Measurements from ENCODE around the gene LIMS4.
"Not testable (repeated sequence)": the region's sequence is repeated elsewhere in the genome, so short reads cannot be mapped to it uniquely, and the experiment has no call there.

Gene LIMS4

GRCh38 chr2:110449127-110449947 lies 23.3 kb downstream of the LIMS4 start:
- DNase-seq (ENCODE audit: low read depth in 3 of 3), result not testable (repeated sequence)

DNA sequence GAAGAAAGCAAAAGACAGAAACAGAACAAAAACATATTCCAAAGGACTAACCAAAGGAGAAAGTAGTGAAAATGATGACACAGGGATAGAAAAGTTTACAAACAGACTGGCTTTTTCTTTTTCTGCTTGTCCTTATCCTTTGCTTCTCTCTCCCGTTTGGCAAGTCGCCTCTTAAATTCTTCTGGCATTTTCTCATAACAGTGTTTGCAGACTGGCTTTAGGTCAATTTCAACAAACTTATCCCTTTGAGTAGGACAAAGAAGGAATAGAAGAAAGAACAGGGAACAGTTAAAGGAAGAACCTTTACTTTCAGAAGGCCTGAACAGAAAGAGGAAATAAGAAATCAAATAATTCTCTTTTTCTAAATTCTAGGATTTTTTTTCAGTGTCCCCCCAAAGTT lies 26.0 kb downstream of the LIMS4 start:
- not testable (repeated sequence) for DNase-seq (ENCODE audit: low read depth in 3 of 3)

GRCh38 chr2:110443305-110444005 lies 29.2 kb downstream of the LIMS4 start:
- not testable (repeated sequence) for DNase-seq (ENCODE audit: low read depth in 3 of 3)

- DNase-seq (ENCODE audit: low read depth in 3 of 3), result not testable (repeated sequence)
Observed at GRCh38 chr2:110441905-110442304, 30.7 kb downstream of the LIMS4 start.

- DNase-seq (ENCODE audit: low read depth in 3 of 3), result not testable (repeated sequence)
Observed at GRCh38 chr2:110434565-110434964, 38.1 kb downstream of the LIMS4 start.

DNA sequence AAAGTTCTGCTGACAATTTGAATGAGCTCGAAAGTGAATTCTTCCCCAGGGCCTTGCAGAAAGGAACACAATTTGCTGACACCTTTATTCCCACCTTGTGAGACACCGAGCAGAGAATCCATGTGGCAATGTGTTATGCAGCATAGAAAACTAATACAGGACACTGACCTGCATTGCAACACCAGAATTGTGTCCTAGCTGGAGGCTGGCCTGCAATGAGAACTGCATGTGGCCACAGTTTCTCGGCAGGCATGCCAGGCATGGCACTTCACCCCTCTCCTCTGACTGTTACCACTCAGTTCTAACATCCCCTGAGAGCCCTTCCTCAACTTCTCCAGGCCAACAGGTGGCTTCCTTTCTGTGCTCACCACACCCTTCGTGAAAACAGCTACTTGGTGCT lies 46.9 kb downstream of the LIMS4 start:
- DNase-seq (ENCODE audit: low read depth in 3 of 3), result not testable (repeated sequence)

GRCh38 chr2:110424421-110424820 lies 48.2 kb downstream of the LIMS4 start:
- DNase-seq (ENCODE audit: low read depth in 3 of 3), result not testable (repeated sequence)

- not testable (repeated sequence) for DNase-seq (ENCODE audit: low read depth in 3 of 3)
Observed at GRCh38 chr2:110423574-110423962, 49.0 kb downstream of the LIMS4 start.

GRCh38 chr2:110422852-110423573 lies 49.6 kb downstream of the LIMS4 start:
- not testable (repeated sequence) for DNase-seq (ENCODE audit: low read depth in 3 of 3)

DNA sequence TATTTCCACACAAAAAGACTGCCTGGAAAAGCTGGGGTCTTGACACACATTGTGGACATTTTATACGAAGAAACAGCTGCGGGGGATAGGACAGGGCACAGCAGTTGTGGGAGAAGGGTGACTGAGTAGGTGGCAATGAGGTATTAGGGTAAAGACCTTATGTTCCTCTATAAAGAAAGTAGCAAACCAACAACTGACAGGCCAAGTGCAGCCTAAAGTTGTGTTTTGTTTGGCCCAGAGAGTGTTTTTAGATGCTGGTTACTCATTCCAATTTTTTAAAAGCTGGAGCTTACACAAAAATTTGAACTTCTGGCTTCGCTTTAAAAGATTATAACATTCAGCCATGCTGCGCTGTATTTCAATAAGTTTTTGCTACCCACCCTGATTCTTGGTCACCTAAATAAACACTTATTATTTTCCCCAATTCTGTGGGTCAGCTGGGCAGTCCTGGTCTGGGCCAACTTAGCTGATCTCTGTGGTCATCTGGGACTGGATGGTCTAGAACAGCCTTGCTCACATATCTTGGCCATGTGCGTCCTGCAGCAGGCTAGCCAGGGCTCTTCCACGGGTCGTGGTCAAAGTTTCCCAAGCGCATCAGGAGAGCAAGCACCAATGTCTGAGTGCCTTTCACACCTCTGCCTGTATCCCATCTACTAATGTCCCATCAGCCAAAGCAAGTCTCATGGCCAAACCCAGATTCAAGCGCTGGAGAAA lies 51.8 kb downstream of the LIMS4 start:
- not testable (repeated sequence) for DNase-seq (ENCODE audit: low read depth in 3 of 3)

GRCh38 chr2:110407142-110407541 lies 65.5 kb downstream of the LIMS4 start:
- DNase-seq (ENCODE audit: low read depth in 3 of 3), result not testable (repeated sequence)

DNA sequence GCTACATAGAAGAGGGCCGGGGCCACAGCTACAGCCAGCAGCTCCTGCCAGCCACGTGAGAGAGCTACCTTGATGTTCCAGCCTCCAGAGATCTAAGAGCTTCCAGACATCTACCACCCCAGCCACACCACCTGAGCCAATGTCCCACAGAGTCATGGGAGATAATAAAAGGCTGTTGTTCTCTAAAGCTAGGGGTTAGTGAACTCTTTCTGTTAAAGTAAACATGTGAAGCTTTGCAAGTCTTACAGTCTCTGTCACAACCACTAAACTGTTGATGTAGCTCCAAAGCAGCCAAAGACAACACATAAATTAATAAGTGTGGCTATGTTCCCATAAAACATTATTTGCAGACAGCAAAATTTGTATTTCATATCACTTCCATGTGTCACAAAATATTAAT lies 67.6 kb downstream of the LIMS4 start:
- not testable (repeated sequence) for DNase-seq (ENCODE audit: low read depth in 3 of 3)

DNA sequence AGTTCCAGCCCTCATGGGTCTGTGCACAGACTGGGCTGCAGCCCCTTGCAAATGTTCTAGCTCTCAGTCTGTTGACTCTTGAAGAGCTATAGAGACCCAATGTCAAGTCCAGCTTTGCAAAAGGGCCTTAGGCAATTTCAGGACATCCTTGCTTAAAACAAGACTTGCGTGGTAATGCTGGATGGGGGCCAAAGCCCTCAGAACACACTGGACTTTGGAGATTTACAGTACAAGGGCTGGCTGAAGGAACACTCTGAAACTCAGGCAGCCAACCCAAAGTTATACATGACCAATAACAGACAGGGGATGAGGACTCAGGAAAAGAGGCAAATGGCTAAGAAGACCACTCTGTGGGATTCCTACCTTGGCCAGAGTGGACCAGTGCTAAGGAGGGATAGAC lies 68.4 kb downstream of the LIMS4 start:
- DNase-seq (ENCODE audit: low read depth in 3 of 3), result not testable (repeated sequence)

DNA sequence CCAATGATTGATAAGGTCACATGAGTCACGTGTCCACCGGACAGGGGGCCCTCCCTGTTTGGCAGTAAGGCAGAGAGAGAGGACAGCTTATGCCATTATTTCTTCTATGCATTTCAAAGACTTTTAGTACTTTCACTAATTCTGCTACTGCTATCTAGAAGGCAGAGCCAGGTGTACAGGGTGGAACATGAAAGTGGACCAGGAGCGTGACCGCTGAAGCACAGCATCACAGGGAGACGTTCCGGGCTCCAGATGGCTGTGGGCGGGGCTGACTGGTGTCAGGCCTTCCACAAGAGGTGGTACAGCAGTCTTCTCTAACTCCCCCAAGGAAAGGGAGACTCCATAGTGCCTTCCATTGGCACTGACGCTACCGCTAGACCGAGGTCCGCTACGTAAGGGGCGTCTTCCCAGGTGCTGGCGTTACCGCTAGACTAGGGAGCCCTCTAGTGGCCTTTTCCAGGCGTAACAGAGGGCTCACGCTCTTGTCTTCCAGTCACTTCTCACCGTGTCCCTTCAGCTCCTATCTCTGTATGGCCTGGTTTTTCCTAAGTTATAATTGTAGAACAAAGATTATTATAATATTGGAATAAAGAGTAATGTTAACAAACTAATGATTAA lies 71.5 kb downstream of the LIMS4 start:
- DNase-seq (ENCODE audit: low read depth in 3 of 3), result not testable (repeated sequence)

DNA sequence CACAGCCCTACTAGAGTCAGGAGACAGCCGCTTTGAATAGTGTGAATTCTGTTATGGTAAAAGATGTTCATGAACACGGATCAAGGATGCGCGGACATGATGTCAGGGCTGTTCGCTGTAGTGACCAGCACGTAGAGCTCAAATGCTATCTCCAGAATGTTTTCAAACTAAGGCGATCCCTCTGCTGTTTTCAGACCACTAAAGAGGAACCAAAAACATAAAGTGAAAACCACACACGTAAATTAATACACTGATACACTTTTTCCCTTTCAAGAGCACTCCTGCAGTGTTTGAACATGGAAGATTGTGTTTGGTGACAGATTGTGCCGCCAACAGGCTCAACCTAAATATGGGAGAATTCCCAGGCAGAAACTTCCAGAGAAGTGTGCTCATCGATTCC lies 73.2 kb downstream of the LIMS4 start:
- DNase-seq (ENCODE audit: low read depth in 3 of 3), result not testable (repeated sequence)

- not testable (repeated sequence) for DNase-seq (ENCODE audit: low read depth in 3 of 3)
Observed at GRCh38 chr2:110395990-110396389, 76.6 kb downstream of the LIMS4 start.

All from stimulated activated CD4-positive, alpha-beta T cell treated with anti-CD3 and anti-CD28 coated beads, TNF-alpha, amount 100 ng/mL, for 4 hours (primary cell).